GM19397 (cell line): ENCODE data around the gene NKAIN2.
"Not testable (repeated sequence)": the region's sequence is repeated elsewhere in the genome, so short reads cannot be mapped to it uniquely, and the experiment has no call there.

ENCODE experiments used
- ATAC-seq: cut with Tn5 transposase; IDR thresholded peaks from one replicate; pipeline ENCODE4 v1.9.1; 2021; ENCODE audit warnings: mild to moderate bottlenecking, moderate library complexity; ENCODE audit not compliant: unreplicated experiment

Gene NKAIN2

DNA sequence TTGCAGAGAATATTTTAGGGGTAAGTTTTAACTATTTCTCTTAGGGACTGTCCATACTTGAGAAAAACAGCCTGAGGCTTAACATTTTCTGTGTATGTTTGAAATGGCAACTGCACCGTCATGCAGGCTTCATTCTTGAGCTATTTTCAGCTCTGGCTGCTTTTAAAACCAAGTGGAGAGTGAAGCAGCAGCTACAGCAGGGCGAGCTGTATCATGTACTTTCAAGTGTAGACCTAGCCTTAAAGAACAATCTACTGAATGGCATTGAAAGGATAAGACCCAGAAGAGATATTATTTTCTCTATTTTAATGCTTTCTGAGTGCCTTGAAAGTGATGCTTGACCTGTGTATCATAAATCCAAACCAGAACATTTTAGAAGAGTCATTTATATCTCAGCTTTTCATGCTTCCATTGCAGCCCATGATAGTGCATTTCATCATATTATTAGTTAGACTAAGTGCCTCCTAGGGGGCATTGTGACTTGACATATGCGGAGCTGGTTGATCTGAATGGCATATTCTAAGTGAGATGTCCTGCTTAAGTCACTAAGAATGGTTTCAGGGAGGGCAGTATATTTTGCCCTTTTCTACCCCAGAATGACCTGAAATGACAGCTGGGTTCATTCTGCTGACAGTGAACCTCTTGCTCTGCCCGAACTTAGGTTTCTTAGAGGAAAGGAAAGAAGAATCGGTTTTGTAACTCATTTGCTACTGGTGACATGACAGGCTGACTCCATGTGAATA is 85.3 kb downstream of the NKAIN2 start:
- no peak for ATAC-seq

DNA sequence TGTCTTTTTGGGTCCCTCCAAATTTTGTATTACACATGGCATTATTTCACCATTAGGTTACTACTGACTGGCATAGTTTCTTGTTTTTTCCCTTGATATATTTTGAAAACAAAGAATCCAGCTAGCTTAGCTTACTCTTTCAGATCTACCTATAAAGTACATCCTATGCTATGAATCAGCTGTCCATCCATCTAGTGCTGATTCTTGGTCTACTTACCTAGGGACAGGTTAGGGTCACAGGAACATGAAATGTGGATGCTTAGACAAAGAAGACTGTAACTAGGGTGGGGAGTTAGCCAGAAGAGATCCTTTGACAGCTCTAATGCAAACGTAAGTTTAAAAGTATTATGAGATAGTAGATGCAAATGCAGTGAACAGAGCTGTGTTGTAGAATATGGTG is 91.7 kb downstream of the NKAIN2 start:
- no peak for ATAC-seq

DNA sequence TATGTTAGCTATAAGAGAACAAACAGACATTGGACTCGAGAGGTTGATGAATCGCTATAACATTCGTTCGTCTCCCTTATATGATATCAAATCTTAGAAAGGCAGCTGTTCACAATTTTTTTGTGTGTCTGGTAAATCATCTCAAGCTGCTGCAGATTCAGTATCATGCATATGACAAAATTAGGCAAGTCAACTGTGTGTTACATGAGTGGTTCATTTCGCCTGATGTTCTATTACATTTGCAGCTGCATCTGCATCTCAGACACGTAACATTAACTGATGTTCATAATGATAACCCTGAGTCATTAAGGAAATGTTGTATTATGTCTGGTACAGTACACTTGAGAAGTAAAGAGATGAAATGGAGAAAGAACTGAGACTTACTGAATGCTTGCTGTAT is 92.1 kb downstream of the NKAIN2 start:
- no peak for ATAC-seq

DNA sequence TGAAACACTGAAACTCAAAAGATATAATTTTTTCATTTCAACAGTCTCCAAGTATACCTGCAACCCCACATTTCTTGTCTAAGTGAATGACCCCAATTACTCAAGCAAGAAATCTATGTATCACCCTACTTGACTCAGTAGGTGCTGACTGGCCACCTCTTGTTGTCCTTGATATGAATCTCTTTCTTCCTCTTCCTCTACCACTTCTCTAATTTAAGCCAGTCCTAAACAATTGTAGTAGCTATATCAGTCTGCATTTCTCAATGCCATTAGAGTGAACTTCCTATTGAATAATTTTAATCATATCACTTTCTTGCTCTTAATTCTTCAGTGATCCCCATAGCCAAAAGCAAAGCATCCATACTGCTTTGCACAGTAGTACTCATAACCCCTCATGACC is 93.2 kb downstream of the NKAIN2 start:
- ATAC-seq: no peak

DNA sequence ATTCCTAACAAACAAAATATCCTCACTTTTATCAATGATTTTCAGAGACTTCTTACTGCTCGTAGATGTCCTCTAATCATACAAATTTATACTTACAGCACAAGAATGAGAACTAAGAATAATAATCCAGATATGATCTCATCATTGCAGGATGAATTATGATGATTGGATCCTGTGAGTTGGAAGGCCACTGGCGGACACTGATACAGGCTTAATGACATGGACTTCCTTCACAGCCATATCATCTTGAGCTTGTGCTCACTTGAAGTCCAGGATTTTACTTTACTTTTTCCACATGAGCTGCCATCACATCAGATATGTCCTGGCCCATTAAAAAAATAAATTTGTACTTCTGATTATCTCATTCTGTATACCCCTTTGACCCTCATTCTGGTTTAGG is 94.3 kb downstream of the NKAIN2 start:
- no peak for ATAC-seq

DNA sequence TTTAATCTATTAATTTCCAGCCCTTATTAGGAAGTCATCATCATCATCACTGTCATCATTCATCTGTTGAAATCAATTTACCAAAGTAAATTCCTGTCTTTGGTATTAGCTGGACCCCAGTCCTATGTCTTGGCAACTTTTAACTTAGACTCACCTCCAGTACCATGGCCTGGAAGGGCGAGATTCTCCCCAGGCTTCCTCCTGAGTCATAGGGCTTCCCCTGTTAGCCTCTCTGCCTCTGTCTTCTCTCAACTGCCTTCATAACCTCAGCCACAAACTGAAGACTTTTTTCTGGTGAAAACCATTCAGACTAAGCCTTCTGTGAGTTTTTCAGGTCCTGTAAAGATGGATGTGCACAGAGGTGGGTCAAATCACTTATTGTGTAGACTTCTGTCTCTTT is 95.0 kb downstream of the NKAIN2 start:
- no peak for ATAC-seq

DNA sequence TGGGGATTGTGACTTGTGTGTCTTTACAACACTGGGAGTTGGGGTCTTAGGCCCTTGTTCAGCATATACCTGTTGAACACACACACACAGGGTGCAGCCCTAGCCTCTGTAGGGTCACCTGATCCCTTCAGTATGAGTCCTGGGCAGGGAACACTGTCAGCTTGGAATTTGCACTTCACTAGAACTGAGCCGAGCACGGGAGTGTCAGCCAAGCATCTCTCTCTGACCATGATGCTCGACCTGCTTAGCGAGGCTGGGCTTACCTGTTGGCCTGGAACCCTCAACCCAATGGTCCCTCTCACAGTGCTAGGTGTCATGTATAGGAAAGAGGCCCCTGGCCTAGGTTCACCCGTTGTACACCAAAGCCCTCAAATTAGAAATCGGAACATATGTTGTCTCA is 96.1 kb downstream of the NKAIN2 start:
- no peak for ATAC-seq

DNA sequence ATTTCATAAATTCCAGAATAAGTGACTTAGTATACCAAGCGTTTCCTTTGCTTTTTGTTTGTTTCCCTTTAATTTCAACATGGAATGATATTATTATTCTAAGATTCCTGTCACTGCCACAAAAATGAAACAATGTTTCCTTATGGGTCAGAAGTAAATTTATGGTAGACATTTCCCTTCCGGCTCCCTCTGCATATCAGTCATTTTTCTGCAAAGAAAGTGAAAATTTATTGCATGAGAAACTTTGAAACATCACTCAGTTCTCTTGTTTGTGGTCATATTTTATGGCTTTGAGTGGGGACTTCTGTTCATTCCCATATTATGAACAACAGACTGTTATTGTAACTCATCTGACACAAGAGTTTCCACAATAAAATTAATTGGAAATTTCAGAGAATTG is 97.8 kb downstream of the NKAIN2 start:
- ATAC-seq: no peak

DNA sequence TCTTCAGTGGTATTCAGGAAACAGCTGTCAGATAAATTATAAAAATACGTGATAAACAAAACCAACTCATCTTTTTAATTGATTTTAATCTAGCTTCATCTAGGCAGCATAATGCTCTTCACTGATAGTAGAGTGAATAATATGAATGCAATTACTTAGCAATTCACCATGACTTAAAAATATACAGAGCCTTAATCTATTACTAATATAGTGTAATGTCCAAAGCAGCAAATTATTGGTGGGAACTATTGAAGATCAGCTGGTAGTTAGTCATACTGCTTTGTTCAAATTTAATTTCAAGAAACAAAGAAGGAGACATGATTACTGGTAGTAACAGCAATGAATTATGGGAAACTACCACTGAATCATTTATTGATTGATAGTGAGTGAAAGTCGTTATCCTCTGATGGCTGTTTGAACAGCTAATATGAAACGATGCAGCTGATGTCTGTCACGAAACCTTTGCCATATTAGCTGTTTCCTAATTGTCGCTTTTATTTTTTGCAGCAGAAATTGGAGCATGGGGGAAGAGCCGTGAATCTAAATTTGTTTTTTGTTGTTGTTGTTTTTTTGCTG is 99.2 kb downstream of the NKAIN2 start:
- no peak for ATAC-seq

DNA sequence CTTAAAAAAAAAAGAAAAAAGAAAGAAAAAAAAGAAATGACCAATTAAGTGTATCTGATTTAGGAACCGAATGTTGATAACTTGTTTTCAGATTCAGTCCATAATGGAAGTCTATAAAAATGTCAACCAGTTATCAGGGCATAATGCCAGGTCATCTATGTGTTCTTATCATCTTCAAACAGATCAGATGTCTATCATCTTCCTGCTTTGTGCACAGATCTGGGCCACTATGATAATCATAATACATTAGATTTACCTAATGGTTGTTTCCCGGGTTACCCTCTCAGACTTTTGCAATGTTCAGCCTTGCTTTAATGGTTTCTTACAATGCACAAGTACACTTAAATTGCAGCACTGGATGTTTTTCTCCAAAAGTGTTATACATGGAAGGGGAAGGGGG is 100.6 kb downstream of the NKAIN2 start:
- ATAC-seq: no peak

DNA sequence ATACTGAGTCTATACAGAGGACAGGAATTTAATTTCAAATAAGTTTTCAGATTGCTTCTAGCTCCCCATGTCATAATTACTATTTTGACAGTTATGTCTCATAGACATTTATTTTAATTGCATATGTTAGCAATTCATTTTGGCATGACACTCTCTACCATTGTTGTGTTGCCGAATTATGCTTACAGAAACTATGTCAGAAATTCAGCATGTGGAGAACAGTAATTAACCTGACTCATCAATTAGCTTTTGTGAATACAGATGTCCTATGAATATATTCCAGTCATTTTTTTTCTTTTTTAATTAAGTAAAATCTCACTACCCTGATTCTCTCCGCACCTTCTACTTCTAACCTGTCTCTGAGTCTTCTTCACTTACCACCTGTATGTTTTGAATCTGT is 105.1 kb downstream of the NKAIN2 start:
- ATAC-seq: no peak

DNA sequence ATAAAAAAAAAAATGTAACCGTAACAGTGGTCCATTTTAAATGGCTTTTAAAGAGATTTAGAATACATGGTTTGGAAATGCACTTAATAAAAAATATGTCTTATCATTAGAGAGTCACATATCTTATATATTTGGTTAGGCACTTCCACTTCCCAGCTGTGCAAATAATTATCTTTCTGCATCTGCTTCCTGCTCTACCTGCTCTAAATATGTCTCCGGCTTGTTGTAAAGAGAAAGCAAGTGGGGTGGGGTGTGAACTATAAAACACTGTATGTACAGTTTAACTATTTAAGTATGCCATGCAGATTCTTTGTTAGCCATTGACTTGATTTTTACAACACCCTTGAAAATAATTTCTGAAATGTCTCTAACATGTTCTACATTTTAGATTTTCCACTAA is 106.3 kb downstream of the NKAIN2 start:
- ATAC-seq: no peak

DNA sequence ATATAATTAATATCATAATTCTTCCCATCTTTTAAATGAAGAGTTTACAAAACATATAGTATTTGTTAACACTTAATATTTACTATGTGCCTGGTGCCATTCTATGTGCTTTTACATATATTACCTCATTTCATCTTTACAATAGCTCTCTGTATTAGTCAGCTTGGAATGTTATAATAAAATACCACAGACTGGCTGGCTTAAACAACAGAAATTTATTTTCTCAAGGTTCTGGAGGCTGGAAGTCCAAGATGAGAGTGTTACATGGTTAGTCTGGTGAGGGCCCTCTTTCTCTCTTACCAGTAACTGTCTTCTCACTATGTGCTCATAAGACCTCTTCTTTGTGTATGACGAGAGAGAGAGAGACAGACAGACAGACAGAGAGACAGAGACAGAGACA is 110.2 kb downstream of the NKAIN2 start:
- ATAC-seq: no peak

DNA sequence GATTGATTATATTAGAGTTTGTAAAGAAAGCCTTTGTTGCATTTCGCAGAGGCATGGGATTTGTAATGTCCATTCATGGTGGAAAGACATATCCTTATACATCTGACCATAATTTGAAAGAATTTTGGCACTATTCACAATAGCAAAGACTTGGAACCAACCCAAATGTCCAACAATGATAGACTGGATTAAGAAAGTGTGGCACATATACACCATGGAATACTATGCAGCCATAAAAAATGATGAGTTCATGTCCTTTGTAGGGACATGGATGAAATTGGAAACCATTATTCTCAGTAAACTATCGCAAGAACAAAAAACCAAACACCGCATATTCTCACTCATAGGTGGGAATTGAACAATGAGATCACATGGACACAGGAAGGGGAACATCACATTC is 119.7 kb downstream of the NKAIN2 start:
- ATAC-seq: not testable (repeated sequence)

DNA sequence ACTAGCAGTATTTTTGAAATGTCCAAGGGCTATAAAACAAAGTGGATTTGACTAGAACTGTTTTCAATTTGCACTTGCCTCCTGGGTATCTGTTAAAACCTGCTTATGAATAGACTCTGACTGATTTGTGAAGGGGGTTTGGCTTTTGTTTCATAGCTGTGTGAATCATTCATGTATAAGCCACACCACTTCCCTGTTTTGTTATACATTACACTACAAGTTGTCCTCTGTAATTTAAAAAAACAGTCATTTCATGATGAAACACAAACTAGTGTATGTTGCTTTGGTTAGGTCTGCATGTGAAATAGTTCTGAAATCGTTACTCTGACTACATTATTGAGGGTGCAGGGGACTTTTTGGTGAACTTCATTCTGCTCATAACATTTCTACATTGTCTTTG is 121.7 kb downstream of the NKAIN2 start:
- ATAC-seq: peak; percentile 97

DNA sequence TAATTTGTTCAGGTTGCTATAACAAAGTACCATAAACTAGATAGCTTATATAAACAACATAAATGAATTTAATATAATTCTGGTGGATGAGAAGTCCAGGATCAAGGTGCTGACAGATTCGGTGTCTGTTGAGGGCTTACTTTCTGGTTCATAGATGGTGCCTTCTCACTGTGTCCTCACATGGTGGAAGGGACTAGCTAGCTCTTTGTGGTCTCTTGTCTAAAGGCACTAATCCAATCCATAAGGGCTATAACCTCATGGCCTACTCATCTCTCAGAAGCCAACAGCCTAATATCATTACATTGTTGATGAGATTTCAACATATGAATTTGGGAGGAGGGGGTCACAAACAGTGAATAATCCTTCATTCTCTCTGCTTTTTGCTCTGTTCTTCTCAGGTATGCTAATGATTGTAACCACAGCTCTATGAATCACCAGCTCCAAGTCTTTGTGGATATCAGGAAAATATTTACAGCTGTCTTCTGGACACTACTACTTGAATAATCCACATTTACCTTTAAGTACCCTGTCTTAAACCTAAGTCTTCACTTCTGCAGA is 122.3 kb downstream of the NKAIN2 start:
- no peak for ATAC-seq

DNA sequence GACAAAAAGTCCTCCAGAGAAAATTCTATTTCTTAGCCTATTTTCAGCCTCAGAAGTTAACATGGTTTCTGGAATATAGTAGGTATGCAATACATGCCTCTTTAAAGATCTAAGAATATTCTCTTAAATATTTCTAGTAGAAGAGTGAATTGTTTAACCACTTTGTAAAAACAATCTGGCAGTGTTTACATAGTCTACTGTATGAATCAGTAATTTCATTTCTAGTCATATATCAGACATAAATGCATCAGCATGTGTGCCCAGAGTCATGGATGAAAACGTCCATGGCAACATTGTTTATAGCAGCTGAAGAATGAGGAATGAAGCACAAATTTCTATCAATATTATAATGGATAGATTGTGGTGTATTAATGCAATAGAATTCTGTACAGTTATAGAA is 124.9 kb downstream of the NKAIN2 start:
- ATAC-seq: no peak

DNA sequence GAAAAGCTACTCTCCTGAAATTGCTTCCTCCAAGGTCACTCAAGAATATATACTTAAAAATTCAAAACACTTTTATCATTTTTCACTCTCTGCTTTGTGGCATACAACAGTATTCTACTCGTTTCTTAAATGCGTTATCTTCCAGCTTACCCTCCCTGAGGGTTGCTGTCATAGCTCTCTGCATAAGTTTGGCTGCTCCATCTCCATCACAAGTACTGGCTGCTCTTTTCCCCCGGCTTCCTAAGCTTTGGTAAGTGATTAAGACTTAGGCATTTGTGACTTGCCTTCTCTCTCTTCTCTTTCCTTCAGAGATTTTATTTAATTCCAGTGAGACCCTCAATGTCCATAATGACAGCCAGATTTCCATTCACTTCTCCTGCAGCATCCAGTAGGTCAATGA is 128.3 kb downstream of the NKAIN2 start:
- no peak for ATAC-seq

DNA sequence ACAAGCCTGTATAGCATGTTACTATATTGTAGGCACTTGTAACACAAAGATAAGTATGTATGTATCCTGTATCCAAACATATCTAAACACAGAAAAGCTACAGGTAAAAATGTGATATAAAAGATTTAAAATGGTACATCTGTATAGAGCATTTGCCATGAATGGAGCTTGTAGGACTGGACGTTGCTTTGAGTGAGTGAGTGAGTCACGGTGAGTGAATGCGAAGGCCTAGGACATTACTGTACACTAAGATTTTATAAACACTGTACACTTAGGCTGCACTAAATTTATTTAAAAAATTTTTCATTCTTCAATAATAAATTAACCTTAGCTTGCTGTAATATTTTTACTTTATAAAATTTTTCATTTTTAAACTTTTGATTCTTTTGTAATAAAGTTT is 136.9 kb downstream of the NKAIN2 start:
- ATAC-seq: no peak

DNA sequence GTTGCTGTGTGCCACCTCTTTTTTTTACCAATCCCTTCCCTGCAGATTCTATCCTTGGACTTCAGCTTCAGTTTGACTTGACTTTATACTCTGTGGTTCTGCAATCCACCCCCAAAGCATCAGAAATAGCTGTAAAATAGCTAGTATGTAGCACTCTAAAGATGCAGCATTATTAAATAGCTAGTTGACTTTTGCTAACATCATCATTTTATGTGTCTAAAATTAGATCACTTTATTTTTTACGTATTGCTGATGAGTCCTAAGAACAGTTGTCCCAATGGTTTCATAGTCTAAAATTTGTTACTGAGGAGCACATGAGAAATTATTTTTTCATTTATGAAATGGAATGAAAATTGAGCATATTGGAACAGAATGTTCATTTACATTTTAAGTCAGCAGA is 138.2 kb downstream of the NKAIN2 start:
- ATAC-seq: no peak

DNA sequence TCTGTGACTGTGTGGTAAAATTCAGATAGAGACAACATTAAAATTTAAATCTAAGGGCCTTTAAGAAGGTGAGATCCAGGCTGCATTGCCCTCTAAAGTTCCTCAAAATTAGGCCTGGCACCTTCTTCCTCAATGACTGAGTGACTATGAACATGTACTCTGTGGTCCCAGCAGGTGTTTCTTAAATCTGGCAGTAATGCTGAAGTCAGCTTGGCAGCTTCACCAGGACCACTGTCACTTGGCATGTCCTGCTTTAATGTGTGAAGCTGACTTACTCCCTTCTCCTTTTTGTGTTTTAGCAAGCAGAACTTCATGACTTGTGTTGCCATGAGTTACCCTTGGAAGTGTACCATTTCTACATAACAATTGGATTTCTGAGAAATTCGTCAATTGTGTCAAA is 141.7 kb downstream of the NKAIN2 start:
- ATAC-seq: no peak

DNA sequence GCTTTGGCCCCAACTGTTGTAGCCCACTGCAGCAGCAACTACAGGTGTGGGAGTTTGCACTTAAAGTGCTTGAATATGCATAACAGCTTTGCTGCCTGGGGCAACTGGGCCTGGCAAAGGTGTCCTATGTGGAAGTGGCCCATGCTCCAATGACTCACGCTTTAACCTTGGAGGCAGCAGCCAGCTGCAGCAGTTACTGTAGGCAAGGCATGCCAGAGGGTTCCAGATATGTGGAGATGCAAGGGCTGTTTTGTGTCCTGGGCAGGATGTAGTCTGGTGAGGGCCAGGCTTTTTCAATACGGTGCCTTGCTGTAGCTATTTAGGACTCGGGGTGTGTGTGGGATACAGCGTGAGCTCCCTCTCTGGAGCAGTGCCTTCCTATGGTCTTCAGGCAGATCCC is 150.3 kb downstream of the NKAIN2 start:
- ATAC-seq: no peak
